Neuronal stem cell (in vitro differentiated cells): Measurements from ENCODE around the gene ITPK1.
A peak's percentile ranks its signal among the peaks of the same experiment; 100 is the strongest.

Source experiments
- DNase-seq: peaks from one replicate; pipeline ENCODE4 v3.0.0-alpha.2; 2013; ENCODE audit warnings: low spot score
- H2AFZ ChIP-seq: one replicate; pipeline ENCODE4 v1.6.1; 2013; ENCODE audit warnings: mild to moderate bottlenecking, low read length, inconsistent platforms
- H2AK5ac ChIP-seq: 2 replicates; pipeline ENCODE4 v1.6.1; 2013; ENCODE audit warnings: low read depth, mild to moderate bottlenecking, inconsistent platforms, low read length, moderate library complexity, mixed read lengths
- H2BK120ac ChIP-seq: 2 replicates; pipeline ENCODE4 v1.6.1; 2013; ENCODE audit warnings: low read depth, mild to moderate bottlenecking, inconsistent platforms, low read length, moderate library complexity, mixed read lengths
- H2BK12ac ChIP-seq: one replicate; pipeline ENCODE4 v1.6.1; 2013; ENCODE audit warnings: low read length, inconsistent platforms
- H2BK15ac ChIP-seq: 2 replicates; pipeline ENCODE4 v1.6.1; 2013; ENCODE audit warnings: mild to moderate bottlenecking, low read length, inconsistent platforms, mixed read lengths
- H2BK5ac ChIP-seq: one replicate; pipeline ENCODE4 v1.6.1; 2013; ENCODE audit warnings: inconsistent platforms, mild to moderate bottlenecking, low read length, moderate library complexity
- H3K14ac ChIP-seq: one replicate; pipeline ENCODE4 v1.6.1; 2013; ENCODE audit warnings: low read length, inconsistent platforms
- H3K18ac ChIP-seq: 2 replicates; pipeline ENCODE4 v1.6.1; 2013; ENCODE audit warnings: low read length, inconsistent platforms
- H3K23ac ChIP-seq: 2 replicates; pipeline ENCODE4 v1.6.1; 2013; ENCODE audit warnings: low read depth, mild to moderate bottlenecking, mixed read lengths, low read length, inconsistent platforms; ENCODE audit not compliant: poor library complexity
- H3K27ac ChIP-seq: replicated peaks from 3 replicates; pipeline ENCODE4 v1.5.1; 2013; ENCODE audit warnings: low read length, inconsistent platforms
- H3K27me3 ChIP-seq, 3 experiments: 2 replicates each; pipeline ENCODE4 v1.6.1; 2013; ENCODE audit warnings: low read length in 3 of 3, mild to moderate bottlenecking in 2 of 3, inconsistent platforms in 1 of 3, low read depth in 1 of 3, mixed read lengths in 1 of 3, moderate library complexity in 1 of 3; ENCODE audit not compliant: control insufficient read depth in 3 of 3, insufficient read depth in 3 of 3
- H3K36me3 ChIP-seq, 2 donors: replicated peaks in 1 of 2; 2 replicates each; pipeline ENCODE4 v1.6.1; 2013; ENCODE audit warnings: low read length in 2 of 2; ENCODE audit not compliant: control insufficient read depth in 2 of 2, insufficient read depth in 2 of 2
- H3K4ac ChIP-seq: 2 replicates; pipeline ENCODE4 v1.6.1; 2013; ENCODE audit warnings: inconsistent platforms, mild to moderate bottlenecking, low read length, moderate library complexity
- H3K4me1 ChIP-seq, 2 donors: 1 replicate in 1 of 2; 2 replicates in 1 of 2; pipeline ENCODE4 v1.6.1; 2013; ENCODE audit warnings: low read length in 2 of 2, low read depth in 1 of 2; ENCODE audit not compliant: control insufficient read depth in 2 of 2, insufficient read depth in 1 of 2
- H3K4me2 ChIP-seq: one replicate; pipeline ENCODE4 v1.6.1; 2013; ENCODE audit warnings: mild to moderate bottlenecking, low read length, inconsistent platforms; ENCODE audit not compliant: insufficient read depth, poor library complexity, severe bottlenecking
- H3K4me3 ChIP-seq, 2 donors: 2 replicates each; pipeline ENCODE4 v1.5.1; 2013; ENCODE audit warnings: low read length in 2 of 2, mild to moderate bottlenecking in 2 of 2, inconsistent platforms in 1 of 2, moderate library complexity in 1 of 2
- H3K79me1 ChIP-seq: one replicate; pipeline ENCODE4 v1.6.1; 2013; ENCODE audit warnings: low read depth, mild to moderate bottlenecking, inconsistent platforms, low read length, moderate library complexity
- H3K9ac ChIP-seq: one replicate; pipeline ENCODE4 v1.6.1; 2013; ENCODE audit warnings: mild to moderate bottlenecking, low read depth, low read length, inconsistent platforms; ENCODE audit not compliant: poor library complexity
- H3K9me3 ChIP-seq, 2 donors: replicated peaks in 1 of 2; 2 replicates each; pipeline versions ENCODE3 to v1.6.1; 2013; ENCODE audit warnings: low read length in 2 of 2, mild to moderate bottlenecking in 2 of 2, inconsistent platforms in 1 of 2, low read depth in 1 of 2, mixed read lengths in 1 of 2, moderate library complexity in 1 of 2; ENCODE audit not compliant: control insufficient read depth in 2 of 2, insufficient read depth in 1 of 2
- H4K8ac ChIP-seq: one replicate; pipeline ENCODE4 v1.6.1; 2013; ENCODE audit warnings: low read depth, mild to moderate bottlenecking, inconsistent platforms, low read length, moderate library complexity
- H4K91ac ChIP-seq: one replicate; pipeline ENCODE4 v1.6.1; 2013; ENCODE audit warnings: low read length, low read depth, mild to moderate bottlenecking, inconsistent platforms; ENCODE audit not compliant: poor library complexity
- WGBS, 2 donors: extraction: QIAGEN DNeasy Blood & Tissue Kit; methylation state at CpG; one replicate each; pipeline ENCODE4 v1.1.7; 2013; ENCODE audit warnings: missing lambda C conversion rate in 2 of 2, mixed read lengths in 1 of 2; ENCODE audit not compliant: insufficient read length in 2 of 2, insufficient replicate concordance in 1 of 2; ENCODE audit errors: extremely low coverage in 2 of 2; 5-methylcytosine and 5-hydroxymethylcytosine counted together

ITPK1 gene

DNA sequence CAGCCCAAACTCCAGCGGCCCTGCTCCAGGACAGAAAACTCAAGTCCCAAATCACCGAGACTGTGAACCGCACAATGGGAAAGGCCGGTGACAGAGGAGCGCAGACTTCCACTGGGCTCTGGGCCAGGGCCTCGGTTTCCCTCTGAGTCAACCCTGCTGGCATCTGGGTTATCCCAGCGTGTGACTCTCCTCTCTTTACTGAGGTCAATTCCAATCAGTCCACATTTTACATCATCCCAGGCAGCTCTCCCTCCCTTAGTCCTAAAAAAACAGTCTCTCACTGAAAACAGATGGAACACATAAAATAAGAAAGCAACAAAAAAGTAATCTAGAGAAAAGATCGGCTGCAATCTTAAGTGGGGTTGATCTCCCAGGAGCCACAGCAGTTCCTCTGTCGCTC, 36.9 kb downstream of the ITPK1 start:
- WGBS, 2 donors: no CpG with 5 or more reads among the region's 9 CpGs
- DNase-seq: no peak

GRCh38 chr14:93076755-93077154, 39.0 kb downstream of the ITPK1 start:
- Histone ChIP-seq H2BK12ac (no peak overlapping the region), H3K14ac (peak overlapping the region; percentile 97), H3K9ac (peak overlapping the region; percentile 72), H3K23ac (peak overlapping the region; percentile 60), H4K8ac (no peak overlapping the region), H3K79me1 (no peaks in the 10 kb centered on the region), H3K9me3 (no peaks in the 10 kb centered on the region), H4K91ac (peak overlapping the region; percentile 48), H2BK5ac (no peak overlapping the region), H2BK15ac (no peak overlapping the region), H3K27me3 (no peaks in the 10 kb centered on the region), H3K4me2 (no peak overlapping the region), H3K4me3 (no peak overlapping the region), H3K27ac (no peak overlapping the region), H3K36me3 (peaks cover 0 to 1% of the 10 kb centered on the region in 2 donors), H2AK5ac (peak overlapping the region; percentile 51), H2AFZ (no peak overlapping the region), H3K18ac (peak overlapping the region; percentile 84), H2BK120ac (no peak overlapping the region), H3K4me1 (no peaks in the 10 kb centered on the region), H3K4ac (no peak overlapping the region)
- no peak for DNase-seq
- no CpG with 5 or more reads among the region's 10 CpGs for WGBS, 2 donors

More for the DNA sequence above, 36.9 kb downstream of the ITPK1 start:
- H3K4ac ChIP-seq: no peak overlapping the region
- peaks cover 0 to 9% of the 10 kb centered on the region in 2 donors for H3K4me1 ChIP-seq
- no peak overlapping the region for H2AFZ ChIP-seq
- peaks cover 3% of the 10 kb centered on the region for H3K79me1 ChIP-seq
- no peak overlapping the region for H3K23ac ChIP-seq
- H3K9me3 ChIP-seq: no peaks in the 10 kb centered on the region
- no peak overlapping the region for H4K8ac ChIP-seq
- no peak overlapping the region for H3K4me3 ChIP-seq
- H3K14ac ChIP-seq: no peak overlapping the region
- no peak overlapping the region for H3K9ac ChIP-seq
- no peak overlapping the region for H2BK12ac ChIP-seq
- H4K91ac ChIP-seq: no peak overlapping the region
- H2BK5ac ChIP-seq: no peak overlapping the region
- H3K18ac ChIP-seq: peak overlapping the region; percentile 11
- H2BK15ac ChIP-seq: no peak overlapping the region
- H2AK5ac ChIP-seq: no peak overlapping the region
- no peak overlapping the region for H3K27ac ChIP-seq
- no peak overlapping the region for H3K4me2 ChIP-seq
- H2BK120ac ChIP-seq: peak overlapping the region; percentile 65
- H3K27me3 ChIP-seq: no peaks in the 10 kb centered on the region
- H3K36me3 ChIP-seq: peaks cover 0 to 1% of the 10 kb centered on the region in 2 donors

DNA sequence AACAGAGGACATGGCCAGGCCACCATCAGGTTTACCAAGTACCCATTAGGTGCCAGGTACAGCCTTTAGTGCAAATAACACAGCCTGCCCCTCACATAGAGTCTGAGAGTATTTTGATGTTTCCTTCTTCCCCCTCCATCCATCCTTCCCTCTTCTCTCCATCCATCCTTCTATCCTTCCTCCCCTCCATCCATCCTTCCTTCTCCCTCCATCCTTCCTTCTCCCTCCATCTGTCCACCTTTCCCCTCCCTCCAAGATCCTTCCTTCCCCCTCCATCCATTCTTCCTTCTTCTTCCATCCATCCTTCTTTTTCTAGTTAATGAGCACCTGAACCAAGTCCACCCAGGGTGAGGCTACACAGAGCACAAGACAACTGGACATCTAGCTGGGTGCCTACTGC, 39.8 kb downstream of the ITPK1 start:
- no peaks in the 10 kb centered on the region for H3K79me1 ChIP-seq
- no peaks in the 10 kb centered on the region for H3K27me3 ChIP-seq
- H3K9ac ChIP-seq: no peak overlapping the region
- no peak overlapping the region for H2BK15ac ChIP-seq
- no peaks in the 10 kb centered on the region for H3K9me3 ChIP-seq
- H3K4ac ChIP-seq: no peak overlapping the region
- H4K8ac ChIP-seq: no peak overlapping the region
- H3K4me3 ChIP-seq: no peak overlapping the region
- H3K27ac ChIP-seq: no peak overlapping the region
- H2AK5ac ChIP-seq: peak overlapping the region; percentile 51
- no peak overlapping the region for H3K4me2 ChIP-seq
- H4K91ac ChIP-seq: no peak overlapping the region
- peaks cover 0 to 1% of the 10 kb centered on the region in 2 donors for H3K36me3 ChIP-seq
- H2BK5ac ChIP-seq: no peak overlapping the region
- H3K14ac ChIP-seq: no peak overlapping the region
- no peak overlapping the region for H3K23ac ChIP-seq
- no peak for DNase-seq
- H2BK12ac ChIP-seq: no peak overlapping the region
- no peaks in the 10 kb centered on the region for H3K4me1 ChIP-seq
- H2AFZ ChIP-seq: no peak overlapping the region
- H3K18ac ChIP-seq: no peak overlapping the region
- no peak overlapping the region for H2BK120ac ChIP-seq

GRCh38 chr14:93073910-93074769, 41.6 kb downstream of the ITPK1 start:
- peaks cover 1% of the 10 kb centered on the region for H3K79me1 ChIP-seq
- H3K4me1 ChIP-seq: no peaks in the 10 kb centered on the region
- H3K4me3 ChIP-seq: no peak overlapping the region
- no peak overlapping the region for H3K18ac ChIP-seq
- H3K4me2 ChIP-seq: no peak overlapping the region
- no peak overlapping the region for H2BK12ac ChIP-seq
- no peaks in the 10 kb centered on the region for H3K9me3 ChIP-seq
- H3K27me3 ChIP-seq: peaks cover 0 to 3% (median 0%) of the 10 kb centered on the region in 3 experiments
- no peak overlapping the region for H3K9ac ChIP-seq
- no peak overlapping the region for H3K14ac ChIP-seq
- H3K27ac ChIP-seq: no peak overlapping the region
- peaks cover 0 to 1% of the 10 kb centered on the region in 2 donors for H3K36me3 ChIP-seq
- no peak overlapping the region for H2AFZ ChIP-seq
- no peak for DNase-seq
- no CpG with 5 or more reads among the region's 19 CpGs for WGBS, 2 donors
- no peak overlapping the region for H4K91ac ChIP-seq
- H2BK120ac ChIP-seq: no peak overlapping the region
- peak overlapping the region; percentile 13 for H2AK5ac ChIP-seq
- H4K8ac ChIP-seq: no peak overlapping the region
- H2BK15ac ChIP-seq: no peak overlapping the region
- no peak overlapping the region for H2BK5ac ChIP-seq
- no peak overlapping the region for H3K4ac ChIP-seq
- H3K23ac ChIP-seq: no peak overlapping the region
